HEK293 (cell line): ENCODE results near the gene GRAP2.

Experiments used
- CTCF ChIA-PET: fragments of 350-600 bp; formaldehyde crosslinking; extraction: SDS; loops from one replicate; lab custom pipeline; 2021; ENCODE audit warnings: antibody characterized with exemption; lab: Yijun Ruan, JAX
- POLR2A ChIA-PET: fragments of 300-600 bp; formaldehyde crosslinking; extraction: SDS; loops from one replicate; lab custom pipeline; 2020; ENCODE audit warnings: antibody characterized with exemption, inconsistent platforms; lab: Yijun Ruan, JAX
- H3K27ac ChIP-seq: fragments of 200-500 bp; sonication (Bioruptor generic); 2 replicates; pipeline ENCODE4 v1.5.1; 2014; ENCODE audit warnings: low read depth, low read length, control low read depth, inconsistent platforms; ENCODE audit errors: extremely low read depth
- H3K36me3 ChIP-seq, 2 experiments: fragments of 200-500 bp in 1 of 2; sonication (Bioruptor generic) in 1 of 2; 1 replicate in 1 of 2; 2 replicates in 1 of 2; pipeline ENCODE4 v1.5.1; 2014 to 2017; ENCODE audit warnings: inconsistent platforms in 2 of 2, low read length in 2 of 2; ENCODE audit not compliant: control insufficient read depth in 2 of 2, insufficient read depth in 1 of 2
- H3K4me1 ChIP-seq: fragments of 200-500 bp; sonication (Bioruptor generic); 2 replicates; pipeline ENCODE4 v1.5.1; 2014; ENCODE audit warnings: mild to moderate bottlenecking, low read length, inconsistent platforms; ENCODE audit not compliant: control insufficient read depth, insufficient read depth
- H3K4me3 ChIP-seq: 2 replicates; pipeline ENCODE4 v1.5.1; 2011; ENCODE audit warnings: low read depth, mild to moderate bottlenecking, control low read depth, low read length, moderate library complexity
- H3K9me3 ChIP-seq: fragments of 200-500 bp; sonication (Bioruptor generic); 2 replicates; pipeline ENCODE4 v1.5.1; 2014; ENCODE audit warnings: low read depth, low read length, inconsistent platforms; ENCODE audit not compliant: control insufficient read depth, insufficient read depth
- GLIS1 ChIP-seq: fragments of 450-650 bp; formaldehyde crosslinking; IDR thresholded peaks from 2 replicates; pipeline ENCODE4 v1.5.1; 2016; ENCODE audit warnings: missing biosample characterization, missing genetic modification characterization
- HOXD13 ChIP-seq: sonication (generic); formaldehyde crosslinking; IDR thresholded peaks from 2 replicates; pipeline ENCODE4 v1.8.0; 2022; ENCODE audit warnings: missing genetic modification reagents, borderline replicate concordance
- KLF16 ChIP-seq: fragments of 450-650 bp; formaldehyde crosslinking; IDR thresholded peaks from 2 replicates; pipeline ENCODE4 v1.5.1; 2017; ENCODE audit warnings: missing biosample characterization, missing genetic modification characterization
- MEIS1 ChIP-seq: sonication (generic); formaldehyde crosslinking; IDR thresholded peaks from 2 replicates; pipeline ENCODE4 v1.8.1; 2022; ENCODE audit warnings: missing genetic modification reagents, mild to moderate bottlenecking, borderline replicate concordance
- ZBTB7A ChIP-seq: fragments of 450-650 bp; formaldehyde crosslinking; IDR thresholded peaks from 2 replicates; pipeline ENCODE4 v1.5.1; 2016; ENCODE audit warnings: low read depth, missing biosample characterization, missing genetic modification characterization
- ZFP37 ChIP-seq: fragments of 450-650 bp; formaldehyde crosslinking; IDR thresholded peaks from 2 replicates; pipeline ENCODE4 v1.5.1; 2016; ENCODE audit warnings: missing biosample characterization, missing genetic modification characterization
- ZIC2 ChIP-seq: fragments of 450-650 bp; formaldehyde crosslinking; IDR thresholded peaks from 2 replicates; pipeline ENCODE4 v1.5.1; 2016; ENCODE audit warnings: missing biosample characterization, missing genetic modification characterization
- ZNF157 ChIP-seq: fragments of 450-650 bp; formaldehyde crosslinking; IDR thresholded peaks from 2 replicates; pipeline ENCODE4 v1.5.1; 2016; ENCODE audit warnings: missing biosample characterization, missing genetic modification characterization
- ZNF16 ChIP-seq: fragments of 450-650 bp; formaldehyde crosslinking; IDR thresholded peaks from 2 replicates; pipeline ENCODE4 v1.5.1; 2016; ENCODE audit warnings: low read depth, missing biosample characterization, missing genetic modification characterization
- ZNF211 ChIP-seq: fragments of 450-650 bp; formaldehyde crosslinking; IDR thresholded peaks from 2 replicates; pipeline ENCODE4 v1.5.1; 2016; ENCODE audit warnings: low read depth, missing biosample characterization, missing genetic modification characterization
- ZNF274 ChIP-seq, 2 experiments: fragments of 200-500 bp in 1 of 2; fragments of 450-650 bp in 1 of 2; sonication (Bioruptor generic) in 1 of 2; formaldehyde crosslinking in 1 of 2; IDR thresholded peaks; 2 replicates each; pipeline versions ENCODE4 v1.5.1 to v1.6.1; 2014 to 2016; ENCODE audit warnings: borderline replicate concordance in 1 of 2, inconsistent platforms in 1 of 2, low read length in 1 of 2, missing biosample characterization in 1 of 2, missing genetic modification characterization in 1 of 2
- ZNF311 ChIP-seq: fragments of 450-650 bp; formaldehyde crosslinking; IDR thresholded peaks from 2 replicates; pipeline ENCODE4 v1.5.1; 2017; ENCODE audit warnings: missing biosample characterization, missing genetic modification characterization, borderline replicate concordance
- ZNF423 ChIP-seq: fragments of 450-650 bp; formaldehyde crosslinking; IDR thresholded peaks from 2 replicates; pipeline ENCODE4 v1.5.1; 2016; ENCODE audit warnings: missing biosample characterization, missing genetic modification characterization
- ZNF501 ChIP-seq: fragments of 450-650 bp; formaldehyde crosslinking; IDR thresholded peaks from 2 replicates; pipeline ENCODE4 v1.5.1; 2016; ENCODE audit warnings: missing biosample characterization, missing genetic modification characterization
- ZNF510 ChIP-seq: fragments of 450-650 bp; formaldehyde crosslinking; IDR thresholded peaks from 2 replicates; pipeline ENCODE4 v1.5.1; 2018; ENCODE audit warnings: mild to moderate bottlenecking, missing genetic modification characterization, missing biosample characterization; ENCODE audit not compliant: insufficient replicate concordance
- ZNF530 ChIP-seq: fragments of 450-650 bp; formaldehyde crosslinking; IDR thresholded peaks from 2 replicates; pipeline ENCODE4 v1.5.1; 2016; ENCODE audit warnings: low read depth, missing biosample characterization, missing genetic modification characterization
- ZNF658 ChIP-seq: fragments of 450-650 bp; formaldehyde crosslinking; IDR thresholded peaks from 2 replicates; pipeline ENCODE4; 2016; ENCODE audit warnings: missing biosample characterization, missing genetic modification characterization
- ZNF76 ChIP-seq: fragments of 450-650 bp; formaldehyde crosslinking; IDR thresholded peaks from 2 replicates; pipeline ENCODE4; 2016; ENCODE audit warnings: low read depth, missing biosample characterization, missing genetic modification characterization, borderline replicate concordance
- TF ChIP-seq, protein P1 (sequence below): fragments of 450-650 bp; formaldehyde crosslinking; IDR thresholded peaks from 2 replicates; pipeline ENCODE4 v1.5.0; 2017; ENCODE audit warnings: missing biosample characterization, missing genetic modification characterization, borderline replicate concordance

Gene GRAP2

DNA sequence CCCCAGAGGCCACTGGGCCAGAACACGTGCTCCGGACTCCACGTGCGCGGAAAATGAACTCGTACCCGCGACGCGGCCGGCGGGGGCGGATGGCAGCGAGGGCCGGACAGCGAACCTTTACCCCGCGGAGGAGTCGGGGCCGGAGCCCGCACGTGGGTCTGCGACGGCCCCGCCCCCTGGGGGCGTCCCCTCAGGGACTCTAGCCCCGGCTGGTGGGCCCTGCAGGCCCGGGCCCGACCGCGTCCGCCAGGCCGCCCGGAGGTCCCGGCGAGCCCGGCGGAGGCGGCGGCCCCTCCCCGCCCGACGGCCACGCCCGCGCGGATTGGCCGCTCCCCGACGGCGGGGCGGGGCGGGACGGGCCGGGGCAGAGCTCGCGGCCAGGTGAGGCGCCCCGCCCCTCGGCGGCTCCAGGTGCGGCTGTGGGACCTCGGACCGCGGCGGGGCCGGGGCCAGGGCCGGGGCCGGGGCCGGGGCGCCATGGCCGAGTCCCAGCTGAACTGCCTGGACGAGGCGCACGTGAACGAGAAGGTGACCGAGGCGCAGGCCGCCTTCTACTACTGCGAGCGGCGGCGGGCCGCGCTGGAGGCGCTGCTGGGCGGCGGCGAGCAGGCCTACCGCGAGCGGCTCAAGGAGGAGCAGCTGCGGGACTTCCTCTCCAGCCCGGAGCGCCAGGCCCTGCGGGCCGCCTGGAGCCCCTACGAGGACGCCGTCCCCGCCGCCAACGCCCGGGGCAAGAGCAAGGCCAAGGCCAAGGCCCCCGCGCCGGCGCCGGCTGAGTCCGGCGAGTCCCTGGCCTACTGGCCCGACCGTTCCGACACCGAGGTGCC, 93.9 kb downstream of the GRAP2 start, which contains the start of gene FAM83F:
Gene FAM83F, plus strand, starts transcription at position 389 of the 827 bp plus-strand sequence. Its CDS starts 89 bp downstream, at position 478.
- ChIA-PET CTCF (interaction anchor here (0.7 to 1.6 kb wide), 2 partner anchors 10 to 18 kb away, joined by 3 to 4 read pairs; no protein-coding TSS in a partner anchor), POLR2A (no interaction called here)

GRCh38 chr22:39995393-39996252, 94.7 kb downstream of the GRAP2 start:
- Histone ChIP-seq H3K36me3 (no peaks in the 10 kb centered on the region), H3K27ac (no peak overlapping the region), H3K9me3 (no peaks in the 10 kb centered on the region), H3K4me1 (0 out of 2 replicates have a peak, but pooled peaks cover 5% of the 10 kb centered on the region), H3K4me3 (no peak overlapping the region)
- ChIA-PET CTCF (interaction anchor here (0.6 to 1.6 kb wide), 2 partner anchors 29 to 106 kb away, joined by 3 to 4 read pairs; no protein-coding TSS in a partner anchor), POLR2A (no interaction called here)
- TF ChIP-seq ZNF76 (no peak), ZBTB7A (tag by site-specific recombination) (no peak), ZNF157 (tag by site-specific recombination) (no peak), ZNF423 (no peak), GLIS1 (tag by site-specific recombination) (no peak), ZNF311 (tag by site-specific recombination) (no peak), HOXD13 (no peak), KLF16 (tag by site-specific recombination) (no peak), MEIS1 (CRISPR knock-in tag) (no peak), ZFP37 (tag by site-specific recombination) (no peak), ZNF501 (tag by site-specific recombination) (no peak), ZIC2 (no peak), ZNF658 (tag by site-specific recombination) (no peak), ZNF16 (no peak)

More for the DNA sequence above, 93.9 kb downstream of the GRAP2 start, which contains the start of gene FAM83F:
- Histone ChIP-seq H3K4me3 (no peak within 1 kb of the TSS), H3K4me1 (0 out of 2 replicates have a peak, but pooled peaks cover 5% of the 10 kb centered on the region), H3K36me3 (no peaks in the 10 kb centered on the region), H3K27ac (no peak within 1 kb of the TSS), H3K9me3 (no peaks in the 10 kb centered on the region)
- TF ChIP-seq, protein P1, sequence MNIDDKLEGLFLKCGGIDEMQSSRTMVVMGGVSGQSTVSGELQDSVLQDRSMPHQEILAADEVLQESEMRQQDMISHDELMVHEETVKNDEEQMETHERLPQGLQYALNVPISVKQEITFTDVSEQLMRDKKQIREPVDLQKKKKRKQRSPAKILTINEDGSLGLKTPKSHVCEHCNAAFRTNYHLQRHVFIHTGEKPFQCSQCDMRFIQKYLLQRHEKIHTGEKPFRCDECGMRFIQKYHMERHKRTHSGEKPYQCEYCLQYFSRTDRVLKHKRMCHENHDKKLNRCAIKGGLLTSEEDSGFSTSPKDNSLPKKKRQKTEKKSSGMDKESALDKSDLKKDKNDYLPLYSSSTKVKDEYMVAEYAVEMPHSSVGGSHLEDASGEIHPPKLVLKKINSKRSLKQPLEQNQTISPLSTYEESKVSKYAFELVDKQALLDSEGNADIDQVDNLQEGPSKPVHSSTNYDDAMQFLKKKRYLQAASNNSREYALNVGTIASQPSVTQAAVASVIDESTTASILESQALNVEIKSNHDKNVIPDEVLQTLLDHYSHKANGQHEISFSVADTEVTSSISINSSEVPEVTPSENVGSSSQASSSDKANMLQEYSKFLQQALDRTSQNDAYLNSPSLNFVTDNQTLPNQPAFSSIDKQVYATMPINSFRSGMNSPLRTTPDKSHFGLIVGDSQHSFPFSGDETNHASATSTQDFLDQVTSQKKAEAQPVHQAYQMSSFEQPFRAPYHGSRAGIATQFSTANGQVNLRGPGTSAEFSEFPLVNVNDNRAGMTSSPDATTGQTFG (tag by site-specific recombination), result no peak
- no peak for TF ChIP-seq ZNF530 (tag by site-specific recombination)
- no peak for TF ChIP-seq ZNF211 (tag by site-specific recombination)
- no peak for TF ChIP-seq ZNF274 (IDR thresholded peaks at IDR 0.05; ENCODE audit: low read length)
- no peak for TF ChIP-seq ZNF274 (tag by site-specific recombination; IDR thresholded peaks at IDR 0.05; ENCODE audit: borderline replicate concordance)
- no peak for TF ChIP-seq ZNF510 (tag by site-specific recombination)
